WI38 (cell line): ENCODE results near the gene OTUB1.

Source experiments
- H3K4me3 ChIP-seq: 2 replicates; pipeline ENCODE4 v1.5.1; 2011; ENCODE audit warnings: low read depth, mild to moderate bottlenecking, control low read depth, low read length
- TF ChIP-seq, protein P1 (sequence below): IDR thresholded peaks from 2 replicates; pipeline ENCODE4 v1.5.1; 2012; ENCODE audit warnings: low read depth, mild to moderate bottlenecking, control low read depth, low read length

The OTUB1 gene

DNA sequence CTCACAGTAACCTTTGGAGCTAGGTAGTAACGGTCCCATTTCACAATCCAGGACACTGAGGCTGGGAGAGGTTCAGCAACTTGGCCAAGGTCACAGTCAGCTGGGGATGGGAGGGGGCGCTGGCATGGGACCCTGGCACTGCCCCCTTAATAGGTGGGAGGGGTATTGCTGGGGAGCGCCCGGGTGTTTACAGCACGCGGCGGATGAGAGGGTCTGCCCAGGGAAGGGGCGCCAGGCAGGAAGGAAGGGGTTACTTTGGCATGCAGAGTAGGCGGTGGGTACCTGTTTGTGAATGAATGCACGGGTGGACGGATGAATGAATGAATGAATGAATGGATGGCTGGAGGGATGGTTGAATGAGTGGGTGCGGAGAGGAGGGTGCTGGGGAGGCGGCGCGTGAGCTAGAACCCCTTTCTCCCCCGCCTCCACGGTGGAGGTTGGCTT lies 48.9 kb downstream of the OTUB1 start:
- H3K4me3 ChIP-seq, result no peak overlapping the region
- TF ChIP-seq, protein P1, sequence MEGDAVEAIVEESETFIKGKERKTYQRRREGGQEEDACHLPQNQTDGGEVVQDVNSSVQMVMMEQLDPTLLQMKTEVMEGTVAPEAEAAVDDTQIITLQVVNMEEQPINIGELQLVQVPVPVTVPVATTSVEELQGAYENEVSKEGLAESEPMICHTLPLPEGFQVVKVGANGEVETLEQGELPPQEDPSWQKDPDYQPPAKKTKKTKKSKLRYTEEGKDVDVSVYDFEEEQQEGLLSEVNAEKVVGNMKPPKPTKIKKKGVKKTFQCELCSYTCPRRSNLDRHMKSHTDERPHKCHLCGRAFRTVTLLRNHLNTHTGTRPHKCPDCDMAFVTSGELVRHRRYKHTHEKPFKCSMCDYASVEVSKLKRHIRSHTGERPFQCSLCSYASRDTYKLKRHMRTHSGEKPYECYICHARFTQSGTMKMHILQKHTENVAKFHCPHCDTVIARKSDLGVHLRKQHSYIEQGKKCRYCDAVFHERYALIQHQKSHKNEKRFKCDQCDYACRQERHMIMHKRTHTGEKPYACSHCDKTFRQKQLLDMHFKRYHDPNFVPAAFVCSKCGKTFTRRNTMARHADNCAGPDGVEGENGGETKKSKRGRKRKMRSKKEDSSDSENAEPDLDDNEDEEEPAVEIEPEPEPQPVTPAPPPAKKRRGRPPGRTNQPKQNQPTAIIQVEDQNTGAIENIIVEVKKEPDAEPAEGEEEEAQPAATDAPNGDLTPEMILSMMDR, result no peak

DNA sequence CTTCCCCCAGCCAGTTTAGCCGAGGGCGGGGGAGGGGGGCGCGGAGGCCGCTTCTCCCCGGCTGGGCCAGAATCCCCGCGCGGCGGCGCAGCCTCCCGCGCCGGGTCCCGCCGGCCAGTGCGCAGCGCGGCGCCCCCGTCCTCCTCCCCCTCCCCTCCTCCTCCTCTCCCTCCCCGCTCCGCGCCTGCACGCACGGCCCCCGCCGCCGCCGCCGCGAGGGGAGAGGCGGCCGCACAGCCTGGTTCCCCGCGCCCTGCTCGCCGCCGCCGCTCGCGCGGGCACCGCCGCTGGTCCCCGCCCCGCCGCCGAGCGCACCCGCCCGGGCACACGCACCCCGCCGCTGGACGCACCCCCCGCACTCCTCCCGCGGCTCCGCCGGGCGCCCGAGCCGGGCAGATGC lies 49.3 kb downstream of the OTUB1 start, which contains the start of gene FLRT1:
FLRT1 (plus strand) TSS at position 356 of the 400 bp plus-strand sequence. CDS start 80,337 bp downstream, outside the sequence.
- H3K4me3 ChIP-seq, result peak within 1 kb of the TSS; percentile 55
- TF ChIP-seq, protein P1, result no peak

DNA sequence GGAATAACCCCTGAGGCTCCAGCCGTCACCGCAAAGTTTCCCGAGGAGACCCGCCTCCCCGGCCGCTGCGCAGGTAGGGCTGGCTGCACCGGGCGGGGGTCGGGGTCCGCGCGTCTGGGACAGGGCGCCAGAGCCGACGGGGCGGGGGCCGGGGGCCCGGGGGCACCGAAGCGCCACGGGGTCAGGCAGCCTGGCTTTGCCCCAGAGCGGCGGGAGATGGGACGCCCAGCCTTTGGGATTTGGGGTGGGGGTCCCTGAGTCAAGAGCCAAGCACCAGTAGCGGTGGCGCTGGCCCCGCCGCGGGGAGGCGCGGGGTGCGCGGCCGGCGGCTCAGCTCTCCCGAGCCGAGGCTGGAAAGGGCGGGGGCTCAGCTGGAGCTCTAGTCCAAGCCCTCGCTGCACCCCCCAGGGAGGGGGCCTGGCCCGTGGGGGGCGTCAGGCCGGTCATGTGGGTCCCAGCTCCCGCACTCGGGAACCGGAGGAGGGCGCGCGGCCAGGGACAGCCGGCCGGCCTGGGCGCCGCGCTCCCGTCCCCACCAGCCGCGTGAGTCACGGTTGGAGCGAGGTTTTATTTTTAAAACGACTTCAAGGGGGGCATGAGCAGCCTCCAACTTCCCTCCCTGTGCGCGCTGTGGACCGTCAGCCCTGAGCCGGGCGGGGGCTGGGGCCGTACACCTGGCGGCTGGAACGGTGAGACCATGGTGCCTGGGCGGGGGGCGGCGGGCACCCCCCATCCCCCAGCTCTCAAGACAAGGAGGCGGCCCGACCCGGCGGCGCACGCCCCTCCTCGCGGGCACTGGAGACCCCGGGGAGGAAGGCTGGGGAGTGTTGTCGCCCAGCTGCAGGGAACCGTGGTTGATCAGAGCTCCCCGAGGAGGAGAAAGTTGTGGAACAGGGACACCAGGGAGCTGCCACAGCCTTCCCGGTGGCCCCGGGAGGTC lies 50.1 kb downstream of the OTUB1 start:
- H3K4me3 ChIP-seq, result peak overlapping the region; percentile 55
- TF ChIP-seq, protein P1, result no peak

DNA sequence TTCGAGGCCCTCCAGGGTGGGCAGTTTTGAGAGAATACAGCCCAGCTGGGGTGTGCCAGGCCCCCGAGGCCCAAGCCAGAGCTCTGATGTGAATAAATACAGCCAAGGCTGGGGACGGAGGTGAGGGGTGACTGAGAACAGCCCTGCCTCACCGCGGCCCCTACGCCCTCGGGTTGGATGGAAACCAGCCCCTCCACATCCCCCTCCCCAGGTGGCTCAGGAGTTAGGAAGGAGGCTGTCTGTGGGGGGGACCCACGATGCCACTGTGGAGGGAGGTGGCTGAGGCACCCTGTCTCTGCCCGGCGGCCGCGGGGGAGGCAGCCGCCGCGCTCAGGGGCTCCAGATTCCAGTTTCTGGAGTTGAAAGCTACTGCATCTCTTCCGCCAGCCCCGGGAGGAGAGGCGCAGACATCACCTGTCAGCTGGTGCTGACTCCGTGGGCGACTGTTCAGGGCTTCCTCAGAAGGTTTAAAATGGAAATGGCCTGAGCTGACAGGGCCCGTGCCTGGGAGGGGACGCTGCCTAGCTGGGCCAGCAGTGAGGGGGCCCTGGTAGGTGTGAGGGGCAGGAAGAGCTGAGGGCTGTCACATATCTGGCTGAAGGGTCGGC lies 50.9 kb downstream of the OTUB1 start:
- TF ChIP-seq, protein P1, result no peak
- H3K4me3 ChIP-seq, result no peak overlapping the region

DNA sequence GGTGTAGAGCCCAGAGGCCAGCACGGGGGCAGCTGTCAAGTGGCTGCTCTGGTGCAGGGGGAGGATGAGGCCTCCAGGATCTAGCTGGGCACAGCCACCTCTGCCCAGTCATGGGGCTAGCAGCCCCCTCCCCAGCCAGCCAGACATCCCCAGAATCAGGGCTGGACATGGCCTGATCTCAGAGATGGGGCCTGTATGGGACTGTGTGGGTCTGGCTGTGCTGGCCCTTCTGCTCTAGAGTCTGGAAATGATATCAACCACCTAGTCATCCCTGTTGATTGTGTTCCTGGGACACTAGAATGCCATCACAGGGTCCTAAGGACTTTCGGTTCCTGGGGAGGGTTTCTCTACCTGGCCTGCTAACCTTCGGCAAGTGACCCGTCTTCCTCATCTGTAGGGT lies 52.3 kb downstream of the OTUB1 start:
- H3K4me3 ChIP-seq, result no peak overlapping the region
- TF ChIP-seq, protein P1, result no peak

DNA sequence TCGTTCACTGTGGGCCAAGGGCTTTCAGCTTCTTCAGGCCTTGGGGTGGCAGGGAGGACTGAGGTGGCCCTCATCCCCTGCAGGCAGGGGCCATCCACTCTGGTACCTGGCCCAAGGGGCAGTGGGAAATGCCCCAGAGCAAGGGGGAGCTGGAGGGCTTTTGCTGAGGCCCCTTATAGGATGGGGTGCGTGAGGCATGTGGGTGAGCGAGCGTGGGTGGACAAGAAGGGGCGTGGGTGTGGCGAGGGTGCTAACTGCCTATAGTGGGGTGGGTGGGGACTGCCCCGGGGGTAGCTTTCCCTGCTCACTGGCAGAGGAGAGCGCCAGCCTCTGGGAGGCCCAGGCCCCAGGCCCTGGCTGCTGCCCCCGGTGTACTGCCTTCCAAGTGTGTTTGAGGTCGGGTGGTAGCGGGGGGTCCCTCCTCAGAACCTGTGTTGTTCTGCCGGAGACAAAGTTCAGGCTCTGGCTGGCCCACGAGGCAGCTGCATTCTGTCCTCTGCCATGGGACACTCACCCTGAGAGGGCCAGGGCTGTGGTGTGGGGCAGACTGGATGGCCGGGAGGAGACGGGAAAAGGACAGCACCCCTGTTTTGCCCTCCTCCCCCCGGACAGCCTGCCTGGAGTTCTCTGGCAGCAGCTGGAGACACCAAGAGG lies 52.9 kb downstream of the OTUB1 start:
- TF ChIP-seq, protein P1, result no peak
- no peak overlapping the region for H3K4me3 ChIP-seq
